ENCODE results near the gene C4orf50. TPM values are rescaled to one million over a fixed set of nuclear protein-coding genes. Genes with fewer than 3 reads are reported as not detected.

The C4orf50 gene
- total and polyA plus RNA-seq, 2 of the 4 experiments (the other 2 are of a cell fraction), result not detected

GRCh38 chr4:5982156-5982973, 35.9 kb downstream of the C4orf50 start:
- H3K18ac ChIP-seq (ENCODE audit: low read depth, low read length), result no peak overlapping the region
- dilution Hi-C loops (cut with HindIII; ENCODE audit: low sequenced_read_pairs, unreplicated experiment) (no loop called here), intact Hi-C loops (cut with micrococcal nuclease) (no loop called here), in situ Hi-C loops (cut with MboI; ENCODE audit: low sequenced_read_pairs) (no loop called here)
- no peak for DNase-seq
- no peaks in the 10 kb centered on the region for H3K9me3 ChIP-seq (ENCODE audit: control insufficient read depth, insufficient read depth, low read length)
- BruUV-seq (replicated peaks), result no TSS peak
- no peak overlapping the region for H2AFZ ChIP-seq (replicated peaks; ENCODE audit: low read length, poor library complexity)
- H4K91ac ChIP-seq (ENCODE audit: insufficient read depth, low read depth, low read length), result no peak overlapping the region
- TF ChIP-seq, protein P1, sequence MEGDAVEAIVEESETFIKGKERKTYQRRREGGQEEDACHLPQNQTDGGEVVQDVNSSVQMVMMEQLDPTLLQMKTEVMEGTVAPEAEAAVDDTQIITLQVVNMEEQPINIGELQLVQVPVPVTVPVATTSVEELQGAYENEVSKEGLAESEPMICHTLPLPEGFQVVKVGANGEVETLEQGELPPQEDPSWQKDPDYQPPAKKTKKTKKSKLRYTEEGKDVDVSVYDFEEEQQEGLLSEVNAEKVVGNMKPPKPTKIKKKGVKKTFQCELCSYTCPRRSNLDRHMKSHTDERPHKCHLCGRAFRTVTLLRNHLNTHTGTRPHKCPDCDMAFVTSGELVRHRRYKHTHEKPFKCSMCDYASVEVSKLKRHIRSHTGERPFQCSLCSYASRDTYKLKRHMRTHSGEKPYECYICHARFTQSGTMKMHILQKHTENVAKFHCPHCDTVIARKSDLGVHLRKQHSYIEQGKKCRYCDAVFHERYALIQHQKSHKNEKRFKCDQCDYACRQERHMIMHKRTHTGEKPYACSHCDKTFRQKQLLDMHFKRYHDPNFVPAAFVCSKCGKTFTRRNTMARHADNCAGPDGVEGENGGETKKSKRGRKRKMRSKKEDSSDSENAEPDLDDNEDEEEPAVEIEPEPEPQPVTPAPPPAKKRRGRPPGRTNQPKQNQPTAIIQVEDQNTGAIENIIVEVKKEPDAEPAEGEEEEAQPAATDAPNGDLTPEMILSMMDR (conservative IDR thresholded peaks at IDR 0.05; ENCODE audit: low read depth, low read length), result no peak
- TF ChIP-seq RFX5 (IDR thresholded peaks at IDR 0.05; ENCODE audit: low read depth, low read length), result no peak
- TF ChIP-seq MXI1 (IDR thresholded peaks at IDR 0.05; ENCODE audit: borderline replicate concordance, low read depth, low read length), result no peak
- TF ChIP-seq FOS (IDR thresholded peaks at IDR 0.05; ENCODE audit: low read depth, low read length), result no peak
- no peak for TF ChIP-seq RAD21 (IDR thresholded peaks at IDR 0.05; ENCODE audit: low read length)
- no peak for TF ChIP-seq BHLHE40 (IDR thresholded peaks at IDR 0.05; ENCODE audit: low read depth, low read length)
- TF ChIP-seq CEBPB (IDR thresholded peaks at IDR 0.05; ENCODE audit: low read depth, low read length), result no peak
- TF ChIP-seq POLR2A (IDR thresholded peaks at IDR 0.05; ENCODE audit: low read depth, low read length), result no peak
- TF ChIP-seq USF2 (IDR thresholded peaks at IDR 0.05; ENCODE audit: low read depth, low read length), result no peak
- TF ChIP-seq RCOR1 (IDR thresholded peaks at IDR 0.05; ENCODE audit: insufficient replicate concordance, low read length), result no peak
- no peak for TF ChIP-seq SMC3 (IDR thresholded peaks at IDR 0.05; ENCODE audit: low read depth, low read length)
- no peak for TF ChIP-seq NFE2L2 (IDR thresholded peaks at IDR 0.05; ENCODE audit: low read depth, low read length)
- ChIA-PET POLR2A (ENCODE audit: unreplicated experiment) (no interaction called here), CTCF (interaction anchor here (1.1 kb wide), 1 partner anchor 16 kb away, joined by 5 read pairs; no protein-coding TSS in a partner anchor)
- H3K14ac ChIP-seq (replicated peaks; ENCODE audit: low read depth, low read length), result no peak overlapping the region
- no peak for ATAC-seq (ENCODE audit: low read depth)
- no peaks in the 10 kb centered on the region for H3K27me3 ChIP-seq (ENCODE audit: control insufficient read depth, insufficient read depth, low read length)
- H2BK20ac ChIP-seq (ENCODE audit: low read depth, low read length), result no peak overlapping the region
- no peak overlapping the region for H4K8ac ChIP-seq (ENCODE audit: low read depth in 2 of 2, low read length in 2 of 2)
- no peaks in the 10 kb centered on the region for H4K20me1 ChIP-seq (ENCODE audit: insufficient read depth, low read length)
- no peak overlapping the region for H3K4me2 ChIP-seq (ENCODE audit: low read depth, low read length)
- no peak overlapping the region for H2BK120ac ChIP-seq (ENCODE audit: low read depth, low read length)
- H3K4ac ChIP-seq (ENCODE audit: low read depth, low read length), result no peak overlapping the region
- H3K23ac ChIP-seq (ENCODE audit: low read depth, low read length), result no peak overlapping the region
- H3K4me1 ChIP-seq (ENCODE audit: control insufficient read depth, insufficient read depth, low read length), result no peaks in the 10 kb centered on the region
- H3K4me3 ChIP-seq (ENCODE audit: insufficient read depth, low read depth, low read length), result no peak overlapping the region
- H3K36me3 ChIP-seq (ENCODE audit: control insufficient read depth, insufficient read depth, low read length), result no peaks in the 10 kb centered on the region
- H3K79me1 ChIP-seq (ENCODE audit: low read depth in 1 of 2, low read length in 2 of 2), result no peaks in the 10 kb centered on the region
- H2AK9ac ChIP-seq (replicated peaks; ENCODE audit: low read depth, low read length, poor library complexity), result no peak overlapping the region
- no peak overlapping the region for H2BK15ac ChIP-seq (ENCODE audit: low read depth, low read length)
- no peak overlapping the region for H2AK5ac ChIP-seq (ENCODE audit: low read depth, low read length)
- no peak overlapping the region for H3K9ac ChIP-seq (ENCODE audit: low read depth, low read length)
- H3K27ac ChIP-seq (ENCODE audit: insufficient read depth, low read length), result no peak overlapping the region
- 13% methylated on average over 1 of the region's 9 CpGs; no CpG with 5 or more reads in 1 of the 2 experiments for WGBS, 2 experiments (ENCODE audit: extremely low coverage in 2 of 2, insufficient read length in 1 of 2)
- H4K5ac ChIP-seq (ENCODE audit: low read depth, low read length), result no peak overlapping the region
- H3K56ac ChIP-seq (ENCODE audit: extremely low read depth, insufficient read depth, low read length), result no peak overlapping the region
- H2BK5ac ChIP-seq (ENCODE audit: low read depth, low read length, poor library complexity, severe bottlenecking), result no peak overlapping the region
- no peaks in the 10 kb centered on the region for H3K9me1 ChIP-seq (ENCODE audit: insufficient read depth, low read length)

Measured in IMR-90 (cell line).